Measurements from ENCODE around the gene ABI2.
A peak's percentile ranks its signal among the peaks of the same experiment; 100 is the strongest.

The ABI2 gene

GRCh38 chr2:203489531-203489930, 161.3 kb downstream of the ABI2 start:
- Histone ChIP-seq H3K27me3 (ENCODE audit: control insufficient read depth, insufficient read depth, low read length) (no peaks in the 10 kb centered on the region), H3K9me3 (replicated peaks; ENCODE audit: low read length) (no peaks in the 10 kb centered on the region), H3K4me3 (ENCODE audit: low read length) (no peak overlapping the region), H3K36me3 (ENCODE audit: insufficient read depth, low read length) (peaks cover 84% of the 10 kb centered on the region), H3K4me1 (ENCODE audit: control insufficient read depth, insufficient read depth, low read length) (peaks cover 39% of the 10 kb centered on the region), H3K9ac (ENCODE audit: low read depth, low read length) (no peak overlapping the region), H3K4me2 (ENCODE audit: low read length) (no peak overlapping the region)

- no peaks in the 10 kb centered on the region for H3K9me3 ChIP-seq (replicated peaks; ENCODE audit: low read length)
- peaks cover 80% of the 10 kb centered on the region for H3K36me3 ChIP-seq (ENCODE audit: insufficient read depth, low read length)
- H3K4me3 ChIP-seq (ENCODE audit: low read length), result no peak overlapping the region
Observed at GRCh38 chr2:203490391-203490790, 162.2 kb downstream of the ABI2 start.

GRCh38 chr2:203492965-203493364, 164.8 kb downstream of the ABI2 start:
- H3K4me3 ChIP-seq (ENCODE audit: low read length), result no peak overlapping the region
- H3K9me3 ChIP-seq (replicated peaks; ENCODE audit: low read length), result no peaks in the 10 kb centered on the region
- peak overlapping the region; percentile 62 for H3K4me2 ChIP-seq (ENCODE audit: low read length)
- H3K9ac ChIP-seq (ENCODE audit: low read depth, low read length), result peak overlapping the region; percentile 64
- peaks cover 55% of the 10 kb centered on the region for H3K36me3 ChIP-seq (ENCODE audit: insufficient read depth, low read length)
- H3K4me1 ChIP-seq (ENCODE audit: control insufficient read depth, insufficient read depth, low read length), result peaks cover 55% of the 10 kb centered on the region
- H3K27me3 ChIP-seq (ENCODE audit: control insufficient read depth, insufficient read depth, low read length), result no peaks in the 10 kb centered on the region

More at GRCh38 chr2:203490391-203490790, 162.2 kb downstream of the ABI2 start:
- Histone ChIP-seq H3K4me1 (ENCODE audit: control insufficient read depth, insufficient read depth, low read length) (peaks cover 39% of the 10 kb centered on the region), H3K9ac (ENCODE audit: low read depth, low read length) (no peak overlapping the region), H3K4me2 (ENCODE audit: low read length) (no peak overlapping the region), H3K27me3 (ENCODE audit: control insufficient read depth, insufficient read depth, low read length) (no peaks in the 10 kb centered on the region)
